Natural killer cell (primary cell): ENCODE results near the gene SLC6A3. TPM values are rescaled to one million over a fixed set of nuclear protein-coding genes. Genes with fewer than 3 reads are reported as not detected.

ENCODE experiments used
- ATAC-seq, 3 donors: fragments of 150-1000 bp in 2 of 3; fragments of 200-7000 bp in 1 of 3; cut with Tn5 transposase; 1 replicate in 1 of 3; 2 replicates in 2 of 3; pipeline ENCODE4 v1.10.0; 2021; ENCODE audit warnings: mild to moderate bottlenecking in 2 of 3, moderate library complexity in 2 of 3
- DNase-seq, 2 donors: peaks; one replicate each; pipeline versions ENCODE4 v3.0.0 to v3.0.0-alpha.2; 2013 to 2021; ENCODE audit warnings: mixed read lengths in 1 of 2
- H3K27ac ChIP-seq: one replicate; pipeline ENCODE4 v1.5.1; 2013; ENCODE audit warnings: mild to moderate bottlenecking, low read length
- H3K27me3 ChIP-seq: one replicate; pipeline ENCODE4 v1.6.1; 2013; ENCODE audit warnings: low read length; ENCODE audit not compliant: control insufficient read depth, insufficient read depth
- H3K36me3 ChIP-seq: one replicate; pipeline ENCODE4 v1.6.1; 2013; ENCODE audit warnings: low read length; ENCODE audit not compliant: control insufficient read depth, insufficient read depth
- H3K4me1 ChIP-seq: one replicate; pipeline ENCODE4 v1.6.1; 2013; ENCODE audit warnings: low read length; ENCODE audit not compliant: control insufficient read depth, insufficient read depth
- H3K4me3 ChIP-seq: one replicate; pipeline ENCODE4 v1.5.1; 2013; ENCODE audit warnings: low read length
- H3K9me3 ChIP-seq: one replicate; pipeline ENCODE4 v1.6.1; 2013; ENCODE audit warnings: low read length; ENCODE audit not compliant: control insufficient read depth, insufficient read depth
- H3K27ac Mint-ChIP-seq, 2 donors: one replicate each; pipeline ENCODE4 v1.8.0; 2022; ENCODE audit warnings: mild to moderate bottlenecking in 2 of 2, mixed read lengths in 2 of 2, moderate library complexity in 1 of 2
- H3K27me3 Mint-ChIP-seq, 2 donors: one replicate each; pipeline ENCODE4 v1.8.0; 2022; ENCODE audit warnings: low read depth in 2 of 2, mixed read lengths in 2 of 2
- H3K36me3 Mint-ChIP-seq: one replicate; pipeline ENCODE4 v1.8.0; 2022; ENCODE audit warnings: mixed read lengths
- H3K4me1 Mint-ChIP-seq, 2 donors: one replicate each; pipeline ENCODE4 v1.8.0; 2022; ENCODE audit warnings: mixed read lengths in 2 of 2
- H3K4me3 Mint-ChIP-seq: one replicate; pipeline ENCODE4 v1.8.0; 2022; ENCODE audit warnings: mild to moderate bottlenecking, moderate library complexity, mixed read lengths
- H3K9me3 Mint-ChIP-seq, 2 donors: one replicate each; pipeline ENCODE4 v1.8.0; 2022; ENCODE audit warnings: mixed read lengths in 2 of 2
- WGBS: methylation state at CpG from one replicate; pipeline ENCODE4 v1.1.7; 2013; ENCODE audit warnings: missing lambda C conversion rate; ENCODE audit not compliant: insufficient coverage; 5-methylcytosine and 5-hydroxymethylcytosine counted together
- intact Hi-C: fragments of 100-400 bp; cut with micrococcal nuclease; formaldehyde crosslinking; loops from one replicate; pipeline ENCODE4 v1.14.2; 2022
- total RNA-seq, 4 donors: library from RNA; stranded (reverse); fragments of 120-200 nt in 1 of 4; gene quantifications; one replicate each; pipeline versions ENCODE4 v1.2.3 to v1.2.4, GENCODE V29; 2013 to 2022
- TF ChIP-seq, protein P1 (sequence below): fragments of 200-600 bp; IDR thresholded peaks from one replicate; pipeline ENCODE4 v1.8.0; 2022; ENCODE audit warnings: antibody characterized with exemption

The SLC6A3 gene
- total RNA-seq, 3 donors from 2014 or later (not counting 1 experiment from before 2014, with no cell fraction given), result not detected

DNA sequence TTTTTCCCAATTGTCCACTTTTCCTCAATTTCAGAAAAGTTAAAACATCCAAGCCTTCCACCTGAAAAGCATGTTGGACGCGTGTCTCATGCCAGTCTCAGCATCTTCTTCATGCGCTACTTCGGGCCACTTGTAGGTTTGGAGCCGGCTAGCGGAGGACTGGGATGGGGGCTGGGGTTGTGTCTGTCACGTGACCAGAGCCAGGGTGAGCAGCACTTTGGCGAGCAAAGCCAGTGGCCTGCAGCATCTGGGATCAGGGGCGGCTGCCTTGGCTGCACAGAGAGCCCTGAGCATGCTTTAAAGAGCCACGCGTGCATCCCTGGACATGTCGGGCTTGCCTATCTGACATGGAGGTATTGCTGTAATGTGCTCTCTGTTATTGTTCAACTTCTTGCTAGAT is 41.2 kb downstream of the SLC6A3 start:
- no peaks in the 10 kb centered on the region for H3K36me3 Mint-ChIP-seq
- ATAC-seq, result no peak

DNA sequence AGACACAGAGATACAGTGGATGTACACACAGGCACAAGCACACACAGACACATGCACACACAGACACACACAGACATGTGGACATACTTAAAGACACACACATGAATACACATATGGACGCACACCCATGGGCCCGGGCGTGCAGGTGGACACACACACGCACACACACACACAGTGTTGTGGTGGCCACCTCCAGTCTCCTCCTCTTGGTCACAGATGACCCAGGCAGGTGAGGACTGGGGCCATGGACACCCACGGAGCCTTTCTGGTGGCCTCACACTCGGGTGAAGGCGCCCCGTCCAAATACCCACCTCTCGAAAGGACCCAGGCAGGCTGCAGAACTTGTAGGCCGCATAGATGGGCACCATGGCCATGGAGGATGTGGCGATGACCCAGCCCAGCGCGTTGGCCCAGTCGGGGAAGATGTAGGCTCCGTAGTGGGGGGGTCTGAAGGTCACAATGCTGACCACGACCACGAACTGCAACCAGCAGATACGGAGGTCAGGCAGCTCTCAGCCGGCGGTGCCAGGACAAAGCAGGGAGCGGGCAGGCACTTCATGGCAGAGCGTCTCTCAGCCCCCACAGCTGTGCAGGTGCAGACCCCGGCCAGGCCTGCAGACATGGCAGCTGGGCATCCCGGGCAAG is 42.5 kb downstream of the SLC6A3 start:
- no peak overlapping the region for H3K27ac ChIP-seq
- H3K4me3 ChIP-seq, result no peak overlapping the region
- H3K4me1 ChIP-seq, result no peaks in the 10 kb centered on the region
- H3K27me3 Mint-ChIP-seq, result peaks cover 5 to 17% of the 10 kb centered on the region in 2 donors
- no peaks in the 10 kb centered on the region for H3K27me3 ChIP-seq
- H3K27ac Mint-ChIP-seq, result no peak overlapping the region
- intact Hi-C loops, result no loop called here
- H3K36me3 Mint-ChIP-seq, result no peaks in the 10 kb centered on the region
- WGBS, result 84% methylated on average over 24 of the region's 24 CpGs
- H3K36me3 ChIP-seq, result no peaks in the 10 kb centered on the region
- no peaks in the 10 kb centered on the region for H3K9me3 ChIP-seq
- TF ChIP-seq, protein P1, sequence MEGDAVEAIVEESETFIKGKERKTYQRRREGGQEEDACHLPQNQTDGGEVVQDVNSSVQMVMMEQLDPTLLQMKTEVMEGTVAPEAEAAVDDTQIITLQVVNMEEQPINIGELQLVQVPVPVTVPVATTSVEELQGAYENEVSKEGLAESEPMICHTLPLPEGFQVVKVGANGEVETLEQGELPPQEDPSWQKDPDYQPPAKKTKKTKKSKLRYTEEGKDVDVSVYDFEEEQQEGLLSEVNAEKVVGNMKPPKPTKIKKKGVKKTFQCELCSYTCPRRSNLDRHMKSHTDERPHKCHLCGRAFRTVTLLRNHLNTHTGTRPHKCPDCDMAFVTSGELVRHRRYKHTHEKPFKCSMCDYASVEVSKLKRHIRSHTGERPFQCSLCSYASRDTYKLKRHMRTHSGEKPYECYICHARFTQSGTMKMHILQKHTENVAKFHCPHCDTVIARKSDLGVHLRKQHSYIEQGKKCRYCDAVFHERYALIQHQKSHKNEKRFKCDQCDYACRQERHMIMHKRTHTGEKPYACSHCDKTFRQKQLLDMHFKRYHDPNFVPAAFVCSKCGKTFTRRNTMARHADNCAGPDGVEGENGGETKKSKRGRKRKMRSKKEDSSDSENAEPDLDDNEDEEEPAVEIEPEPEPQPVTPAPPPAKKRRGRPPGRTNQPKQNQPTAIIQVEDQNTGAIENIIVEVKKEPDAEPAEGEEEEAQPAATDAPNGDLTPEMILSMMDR, result no peak
- peaks cover 0 to 2% of the 10 kb centered on the region in 2 donors for H3K9me3 Mint-ChIP-seq
- H3K4me1 Mint-ChIP-seq, result no peaks in the 10 kb centered on the region
- DNase-seq (no peak), ATAC-seq (no peak)
- no peak overlapping the region for H3K4me3 Mint-ChIP-seq

More for the DNA sequence above, 41.2 kb downstream of the SLC6A3 start:
- H3K4me1 Mint-ChIP-seq, result no peaks in the 10 kb centered on the region
- peaks cover 4 to 19% of the 10 kb centered on the region in 2 donors for H3K27me3 Mint-ChIP-seq
- H3K27ac Mint-ChIP-seq, result no peak overlapping the region
- Histone ChIP-seq H3K4me1 (peaks cover 4% of the 10 kb centered on the region), H3K4me3 (no peak overlapping the region), H3K36me3 (no peaks in the 10 kb centered on the region), H3K27me3 (no peaks in the 10 kb centered on the region), H3K27ac (no peak overlapping the region), H3K9me3 (no peaks in the 10 kb centered on the region)
- intact Hi-C loops, result no loop called here
- no peak for DNase-seq
- TF ChIP-seq, protein P1, result no peak
- WGBS, result 74% methylated on average over 12 of the region's 12 CpGs
- no peak overlapping the region for H3K4me3 Mint-ChIP-seq
- H3K9me3 Mint-ChIP-seq, result peaks cover 0 to 2% of the 10 kb centered on the region in 2 donors

DNA sequence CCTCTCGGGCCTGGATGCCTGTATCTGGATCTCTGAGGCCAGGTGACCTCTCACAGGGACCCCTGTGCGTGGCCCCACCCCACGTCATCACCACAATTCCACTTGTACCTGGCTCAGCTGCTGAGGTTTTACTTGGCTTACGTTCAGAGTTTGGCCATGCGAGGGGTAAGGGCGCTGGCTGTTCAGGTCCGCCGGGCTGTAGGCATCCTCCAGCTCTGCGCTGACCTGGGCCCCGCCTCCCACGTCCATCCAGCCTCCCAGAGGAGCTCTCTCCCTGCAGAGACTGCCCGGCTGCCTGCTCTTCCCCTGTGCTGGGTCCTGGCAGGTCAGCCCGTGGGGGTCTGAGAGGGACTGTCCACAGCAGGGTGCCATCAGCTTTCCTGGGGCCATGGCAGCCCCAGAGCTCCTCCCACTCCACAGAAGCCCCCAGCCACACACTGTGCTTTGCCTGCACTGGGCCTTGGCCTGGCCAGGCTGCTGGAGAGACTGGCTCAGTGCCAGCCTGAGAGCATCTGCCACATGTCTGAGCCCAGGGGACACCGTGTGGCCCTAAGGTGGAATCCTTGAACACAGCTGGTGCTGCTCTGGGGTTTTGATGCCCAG is 43.6 kb downstream of the SLC6A3 start:
- intact Hi-C loops, result no loop called here
- DNase-seq (peak in 1 of 2 donors; percentile 15), ATAC-seq (no peak)
- Histone ChIP-seq H3K9me3 (no peaks in the 10 kb centered on the region), H3K27me3 (no peaks in the 10 kb centered on the region), H3K27ac (no peak overlapping the region), H3K4me1 (no peaks in the 10 kb centered on the region), H3K4me3 (no peak overlapping the region), H3K36me3 (no peaks in the 10 kb centered on the region)
- Mint-ChIP-seq H3K4me3 (no peak overlapping the region), H3K9me3 (peaks cover 0 to 2% of the 10 kb centered on the region in 2 donors), H3K27me3 (peaks cover 16 to 17% of the 10 kb centered on the region in 2 donors), H3K27ac (no peak overlapping the region), H3K4me1 (no peaks in the 10 kb centered on the region), H3K36me3 (no peaks in the 10 kb centered on the region)
- WGBS, result 61% methylated on average over 14 of the region's 14 CpGs
- TF ChIP-seq, protein P1, result no peak
